Esophagus muscularis mucosa (tissue), 4 donors: Measurements from ENCODE around the gene PHF20. TPM values are rescaled to one million over a fixed set of nuclear protein-coding genes. Genes with fewer than 3 reads are reported as not detected.
"Not testable (repeated sequence)": the region's sequence is repeated elsewhere in the genome, so short reads cannot be mapped to it uniquely, and the experiment has no call there.

Source experiments
- DNase-seq: peaks from one replicate; pipeline ENCODE4 v3.0.0-alpha.2; 2017; ENCODE audit errors: extremely low spot score
- H3K27ac ChIP-seq, 4 donors: fragments of 200-600 bp; sonication (generic); replicated peaks in 1 of 4; 1 replicate in 3 of 4; 2 replicates in 1 of 4; pipeline ENCODE4 v1.5.1; 2016 to 2019; ENCODE audit warnings: mild to moderate bottlenecking in 1 of 4
- H3K27me3 ChIP-seq, 4 donors: fragments of 200-600 bp; sonication (generic); one replicate each; pipeline versions ENCODE4 v1.5.1 to v1.6.0; 2016 to 2019
- H3K36me3 ChIP-seq, 4 donors: fragments of 200-600 bp; sonication (generic); one replicate each; pipeline ENCODE4 v1.5.1; 2016 to 2019
- H3K4me1 ChIP-seq, 4 donors: fragments of 200-600 bp; sonication (generic); one replicate each; pipeline ENCODE4 v1.5.1; 2016 to 2019
- H3K4me3 ChIP-seq, 4 donors: fragments of 200-600 bp; sonication (generic); 1 replicate in 2 of 4; 2 replicates in 2 of 4; pipeline ENCODE4 v1.5.1; 2016 to 2019; ENCODE audit warnings: mild to moderate bottlenecking in 4 of 4, moderate library complexity in 1 of 4
- H3K9me3 ChIP-seq, 4 donors: fragments of 200-600 bp; sonication (generic); 1 replicate in 3 of 4; 2 replicates in 1 of 4; pipeline ENCODE4 v1.5.1; 2016 to 2019
- EP300 ChIP-seq: sonication (generic); formaldehyde crosslinking; IDR thresholded peaks from one replicate; pipeline ENCODE4 v1.6.1; 2017; ENCODE audit warnings: antibody characterized with exemption
- POLR2A ChIP-seq: fragments of 450-650 bp; IDR thresholded peaks from one replicate; pipeline ENCODE4 v1.6.1; 2017; ENCODE audit warnings: antibody characterized with exemption, moderate library complexity, mild to moderate bottlenecking, low read depth
- POLR2AphosphoS5 ChIP-seq, 2 donors: sonication (generic); formaldehyde crosslinking; IDR thresholded peaks; one replicate each; pipeline ENCODE4 v1.6.1; 2017; ENCODE audit warnings: antibody characterized with exemption in 2 of 2
- WGBS: methylation state at CpG from one replicate; pipeline ENCODE4 v1.1.5; 2018; 5-methylcytosine and 5-hydroxymethylcytosine counted together
- intact Hi-C: fragments of 100-400 bp; cut with DNase I; formaldehyde crosslinking; loops from one replicate; pipeline ENCODE4 v1.15.1; 2023
- total RNA-seq, 4 donors: library from RNA; depleted of rRNA; stranded (reverse); fragments of >200 nt; gene quantifications; one replicate each; pipeline versions ENCODE4 v1.1.0 to v1.2.1, GENCODE V29; 2016
- TF ChIP-seq, protein P1 (sequence below), 3 experiments: fragments of 200-600 bp in 2 of 3; fragments of 450-650 bp in 1 of 3; sonication (generic) in 2 of 3; IDR thresholded peaks; one replicate each; pipeline ENCODE4 v1.5.1; 2017 to 2019; ENCODE audit warnings: antibody characterized with exemption in 3 of 3, mild to moderate bottlenecking in 2 of 3, moderate library complexity in 1 of 3

PHF20 gene
- total RNA-seq, 4 donors from 2014 or later = 45.9 to 62.2 (median 48.0) TPM

- Histone ChIP-seq H3K4me3 (no peak overlapping the region), H3K4me1 (peaks cover 22 to 29% (median 27%) of the 10 kb centered on the region in 4 donors), H3K27ac (no peak overlapping the region), H3K36me3 (no peaks in the 10 kb centered on the region), H3K27me3 (no peaks in the 10 kb centered on the region), H3K9me3 (no peaks in the 10 kb centered on the region)
- no peak for DNase-seq
- no peak for TF ChIP-seq POLR2A
- TF ChIP-seq, protein P1, sequence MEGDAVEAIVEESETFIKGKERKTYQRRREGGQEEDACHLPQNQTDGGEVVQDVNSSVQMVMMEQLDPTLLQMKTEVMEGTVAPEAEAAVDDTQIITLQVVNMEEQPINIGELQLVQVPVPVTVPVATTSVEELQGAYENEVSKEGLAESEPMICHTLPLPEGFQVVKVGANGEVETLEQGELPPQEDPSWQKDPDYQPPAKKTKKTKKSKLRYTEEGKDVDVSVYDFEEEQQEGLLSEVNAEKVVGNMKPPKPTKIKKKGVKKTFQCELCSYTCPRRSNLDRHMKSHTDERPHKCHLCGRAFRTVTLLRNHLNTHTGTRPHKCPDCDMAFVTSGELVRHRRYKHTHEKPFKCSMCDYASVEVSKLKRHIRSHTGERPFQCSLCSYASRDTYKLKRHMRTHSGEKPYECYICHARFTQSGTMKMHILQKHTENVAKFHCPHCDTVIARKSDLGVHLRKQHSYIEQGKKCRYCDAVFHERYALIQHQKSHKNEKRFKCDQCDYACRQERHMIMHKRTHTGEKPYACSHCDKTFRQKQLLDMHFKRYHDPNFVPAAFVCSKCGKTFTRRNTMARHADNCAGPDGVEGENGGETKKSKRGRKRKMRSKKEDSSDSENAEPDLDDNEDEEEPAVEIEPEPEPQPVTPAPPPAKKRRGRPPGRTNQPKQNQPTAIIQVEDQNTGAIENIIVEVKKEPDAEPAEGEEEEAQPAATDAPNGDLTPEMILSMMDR (IDR thresholded peaks at IDR 0.05) = no peak
- no peak for TF ChIP-seq EP300
- TF ChIP-seq POLR2AphosphoS5 (IDR thresholded peaks at IDR 0.05) = no peak
- intact Hi-C loops = no loop called here
Measured at GRCh38 chr20:35956616-35957015, 184.8 kb downstream of the PHF20 start.

DNA sequence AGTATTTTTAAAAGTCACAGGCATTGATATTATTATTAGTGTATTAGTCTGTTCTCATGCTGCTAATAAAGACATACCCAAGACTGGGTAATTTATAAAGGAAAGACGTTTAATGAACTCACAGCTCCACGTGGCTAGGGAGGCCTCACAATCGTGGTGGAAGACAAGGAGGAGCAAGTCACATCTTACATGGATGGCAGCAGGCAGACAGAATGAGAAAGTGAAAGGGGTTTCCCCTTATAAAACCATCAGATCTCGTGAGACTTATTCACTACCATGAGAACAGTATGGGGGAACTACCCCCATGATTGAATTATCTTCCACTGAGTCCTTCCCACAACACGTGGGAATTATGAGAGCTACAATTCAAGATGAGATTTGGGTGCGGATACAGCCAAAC lies 187.5 kb downstream of the PHF20 start:
- H3K36me3 ChIP-seq, DNase-seq, H3K27ac ChIP-seq, intact Hi-C loops, H3K4me3 ChIP-seq, H3K4me1 ChIP-seq, H3K9me3 ChIP-seq, H3K27me3 ChIP-seq: not testable (repeated sequence)
- WGBS = 80% methylated on average over 6 of the region's 6 CpGs

DNA sequence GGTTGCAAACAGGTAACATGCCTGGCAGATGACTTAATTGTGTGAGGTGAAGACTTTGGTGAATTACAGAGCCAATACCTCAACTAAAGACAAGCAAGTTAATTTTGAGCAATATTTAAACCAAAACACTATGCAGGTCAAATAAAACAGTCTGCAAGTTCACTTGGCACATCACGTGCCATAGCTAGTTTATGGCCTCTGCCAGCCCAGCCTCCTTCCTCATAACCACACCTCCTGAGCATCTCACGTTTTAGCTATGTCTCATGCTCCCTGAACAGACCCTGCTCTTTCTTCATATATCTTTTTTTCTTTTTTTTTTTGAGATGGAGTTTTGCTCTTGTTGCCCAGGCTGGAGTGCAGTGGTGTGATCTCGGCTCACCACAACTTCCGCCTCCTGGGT lies 192.1 kb downstream of the PHF20 start:
- WGBS = 92% methylated on average over 4 of the region's 4 CpGs
- Histone ChIP-seq H3K9me3 (no peaks in the 10 kb centered on the region), H3K4me1 (no peaks in the 10 kb centered on the region), H3K4me3 (no peak overlapping the region), H3K36me3 (no peaks in the 10 kb centered on the region), H3K27ac (no peak overlapping the region), H3K27me3 (no peaks in the 10 kb centered on the region)
- no peak for DNase-seq
- TF ChIP-seq POLR2AphosphoS5 (IDR thresholded peaks at IDR 0.05) (no peak), POLR2A (no peak), EP300 (no peak)
- TF ChIP-seq, protein P1 (IDR thresholded peaks at IDR 0.05) = no peak
- intact Hi-C loops = no loop called here

- H3K4me1 ChIP-seq = peaks cover 0 to 5% (median 0%) of the 10 kb centered on the region in 4 donors
- H3K4me3 ChIP-seq = no peak within 1 kb of the TSS
- no peaks in the 10 kb centered on the region for H3K27me3 ChIP-seq
- H3K36me3 ChIP-seq = no peaks in the 10 kb centered on the region
- no peaks in the 10 kb centered on the region for H3K9me3 ChIP-seq
- DNase-seq = no peak
- no peak within 1 kb of the TSS for H3K27ac ChIP-seq
- no peak for TF ChIP-seq POLR2A
- TF ChIP-seq POLR2AphosphoS5 (IDR thresholded peaks at IDR 0.05) = no peak
- TF ChIP-seq, protein P1 (IDR thresholded peaks at IDR 0.05) = no peak
- TF ChIP-seq EP300 = no peak
- 95% methylated on average over 3 of the region's 3 CpGs for WGBS
- intact Hi-C loops = no loop called here
Measured at GRCh38 chr20:35967979-35968640, 196.3 kb downstream of the PHF20 start, which contains the start of gene CNBD2. TSS of gene CNBD2 (plus strand) at chr20:35968590. CDS start at chr20:35968763, 173 bp downstream.

- intact Hi-C loops = no loop called here
- Histone ChIP-seq H3K27me3 (no peaks in the 10 kb centered on the region), H3K9me3 (no peaks in the 10 kb centered on the region), H3K4me3 (no peak overlapping the region), H3K27ac (no peak overlapping the region), H3K36me3 (no peaks in the 10 kb centered on the region), H3K4me1 (peaks cover 0 to 5% (median 0%) of the 10 kb centered on the region in 4 donors)
- DNase-seq = no peak
- 50% methylated on average over 1 of the region's 1 CpG for WGBS
- no peak for TF ChIP-seq POLR2AphosphoS5 (IDR thresholded peaks at IDR 0.05)
- TF ChIP-seq POLR2A = no peak
- no peak for TF ChIP-seq EP300
- TF ChIP-seq, protein P1 (IDR thresholded peaks at IDR 0.05) = no peak
Measured at GRCh38 chr20:35968930-35969329, 197.1 kb downstream of the PHF20 start.
